Measurements from ENCODE around the gene SIRT2. TPM values are rescaled to one million over a fixed set of nuclear protein-coding genes. Genes with fewer than 3 reads are reported as not detected.
"Not testable (repeated sequence)": the region's sequence is repeated elsewhere in the genome, so short reads cannot be mapped to it uniquely, and the experiment has no call there.

Gene SIRT2
- total RNA-seq, 1 donor from 2014 or later, result 125 TPM

DNA sequence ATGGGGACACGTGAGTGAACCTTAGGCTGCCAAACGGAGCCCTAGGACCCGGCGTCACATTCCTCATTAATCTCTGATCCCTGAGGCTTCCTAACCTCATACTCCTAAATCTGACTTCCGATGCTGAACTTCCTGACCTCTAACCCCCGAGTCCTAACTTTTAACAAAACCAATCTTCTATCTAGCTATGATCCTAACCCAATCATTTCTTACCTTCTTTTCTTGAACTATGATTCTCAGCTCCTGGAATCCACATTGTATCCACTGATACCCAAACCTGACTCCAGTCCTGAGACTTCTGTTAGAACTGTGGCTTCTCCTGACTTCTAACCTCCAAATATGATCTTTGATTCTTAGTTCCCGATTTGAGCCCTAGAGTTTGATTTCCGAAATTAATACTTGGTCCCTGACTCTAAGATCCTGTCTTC, 798 bp upstream of the SIRT2 start:
- peaks cover 35 to 39% (median 36%) of the 10 kb centered on the region in 3 donors for H3K4me1 ChIP-seq (ENCODE audit: control insufficient read depth in 3 of 3, insufficient read depth in 3 of 3, low read length in 3 of 3)
- H3K9me3 ChIP-seq (ENCODE audit: control insufficient read depth in 3 of 3, low read length in 3 of 3), result no peaks in the 10 kb centered on the region
- peak overlapping the region; percentile 75 to 92 (median 77) for H3K9ac ChIP-seq (ENCODE audit: low read depth in 1 of 3, low read length in 3 of 3)
- peaks cover under 1 to 7% (median 4%) of the 10 kb centered on the region in 3 donors for H3K36me3 ChIP-seq (ENCODE audit: control insufficient read depth in 3 of 3, insufficient read depth in 3 of 3, low read length in 3 of 3)
- H3K27ac ChIP-seq (ENCODE audit: low read depth, low read length), result peak overlapping the region; percentile 86
- peak overlapping the region; percentile 66 to 93 (median 88) for H3K4me3 ChIP-seq (ENCODE audit: low read length in 3 of 3)
- no peaks in the 10 kb centered on the region for H3K27me3 ChIP-seq (ENCODE audit: control insufficient read depth in 3 of 3, insufficient read depth in 3 of 3, low read length in 3 of 3)

DNA sequence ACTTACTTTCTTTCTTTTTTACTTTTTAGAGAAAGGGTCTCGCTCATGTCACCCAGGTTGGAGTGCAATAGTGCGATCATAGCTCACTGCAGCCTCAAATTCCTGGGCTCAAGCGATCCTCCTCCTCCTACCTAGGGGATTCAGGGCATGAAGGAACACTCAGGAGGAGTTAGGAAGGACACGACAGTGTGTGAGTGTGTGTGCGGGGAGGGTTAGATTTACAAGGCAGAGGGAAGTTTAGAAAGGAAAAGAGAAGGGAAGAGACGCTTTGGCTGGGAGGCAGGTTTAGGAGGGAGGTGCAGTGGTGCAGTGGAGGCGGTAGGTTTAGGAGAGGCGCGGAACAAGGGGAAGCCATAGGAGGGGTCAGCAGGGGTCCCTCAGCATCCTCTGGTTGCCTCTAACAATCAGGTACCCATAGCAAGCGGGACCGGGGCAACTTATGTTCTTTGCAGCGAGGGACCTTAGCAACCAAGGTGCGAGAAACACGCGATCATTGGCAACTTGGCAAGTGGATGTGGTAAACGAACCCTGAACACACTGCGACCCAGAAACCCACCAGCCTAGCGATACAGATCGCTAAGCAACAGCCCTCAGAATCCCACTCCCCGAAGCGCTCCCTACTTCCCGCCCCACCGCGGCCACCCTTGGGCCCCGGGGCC, 501 bp downstream of the SIRT2 start:
- Histone ChIP-seq H3K4me1 (ENCODE audit: control insufficient read depth in 3 of 3, insufficient read depth in 3 of 3, low read length in 3 of 3) (peaks cover 48 to 52% (median 49%) of the 10 kb centered on the region in 3 donors), H3K27ac (ENCODE audit: low read depth, low read length) (peak overlapping the region; percentile 95), H3K9me3 (ENCODE audit: control insufficient read depth in 3 of 3, low read length in 3 of 3) (no peaks in the 10 kb centered on the region), H3K4me3 (ENCODE audit: low read length in 3 of 3) (peak overlapping the region; percentile 91 to 97 (median 93)), H3K36me3 (ENCODE audit: control insufficient read depth in 3 of 3, insufficient read depth in 3 of 3, low read length in 3 of 3) (peaks cover 0 to under 1% (median 0%) of the 10 kb centered on the region in 3 donors), H3K27me3 (ENCODE audit: control insufficient read depth in 3 of 3, insufficient read depth in 3 of 3, low read length in 3 of 3) (no peaks in the 10 kb centered on the region), H3K9ac (ENCODE audit: low read depth in 1 of 3, low read length in 3 of 3) (peak overlapping the region; percentile 88 to 98 (median 96))

DNA sequence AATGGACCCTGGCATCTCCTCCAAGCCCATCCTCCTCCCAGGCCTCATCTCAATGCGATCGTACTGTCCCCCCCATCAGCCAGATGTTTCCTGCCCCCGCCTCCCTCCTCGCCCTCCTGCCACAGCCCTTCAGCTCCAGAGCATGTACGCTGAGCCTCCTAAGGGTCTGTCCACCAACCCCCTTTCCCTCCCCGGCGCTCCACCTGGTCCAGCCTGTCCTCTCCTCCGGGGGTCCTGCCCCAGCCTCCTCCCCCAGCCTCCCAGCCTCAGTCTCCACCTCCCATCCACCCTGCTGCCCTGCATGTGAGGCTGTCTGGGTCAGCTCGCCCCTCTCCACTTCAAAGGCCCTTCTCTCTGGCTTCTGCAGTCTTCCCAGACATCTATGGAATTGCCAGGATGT, 4.5 kb downstream of the SIRT2 start:
- H3K9me3 ChIP-seq (ENCODE audit: control insufficient read depth in 3 of 3, low read length in 3 of 3), result no peaks in the 10 kb centered on the region
- H3K4me1 ChIP-seq (ENCODE audit: control insufficient read depth in 3 of 3, insufficient read depth in 3 of 3, low read length in 3 of 3), result peaks cover 70 to 79% (median 70%) of the 10 kb centered on the region in 3 donors
- H3K27me3 ChIP-seq (ENCODE audit: control insufficient read depth in 3 of 3, insufficient read depth in 3 of 3, low read length in 3 of 3), result no peaks in the 10 kb centered on the region
- H3K9ac ChIP-seq (ENCODE audit: low read depth in 1 of 3, low read length in 3 of 3), result peak overlapping the region; percentile 30 to 40 (median 32)
- peaks cover 6 to 11% (median 9%) of the 10 kb centered on the region in 3 donors for H3K36me3 ChIP-seq (ENCODE audit: control insufficient read depth in 3 of 3, insufficient read depth in 3 of 3, low read length in 3 of 3)
- H3K27ac ChIP-seq (ENCODE audit: low read depth, low read length), result no peak overlapping the region
- no peak overlapping the region for H3K4me3 ChIP-seq (ENCODE audit: low read length in 3 of 3)

DNA sequence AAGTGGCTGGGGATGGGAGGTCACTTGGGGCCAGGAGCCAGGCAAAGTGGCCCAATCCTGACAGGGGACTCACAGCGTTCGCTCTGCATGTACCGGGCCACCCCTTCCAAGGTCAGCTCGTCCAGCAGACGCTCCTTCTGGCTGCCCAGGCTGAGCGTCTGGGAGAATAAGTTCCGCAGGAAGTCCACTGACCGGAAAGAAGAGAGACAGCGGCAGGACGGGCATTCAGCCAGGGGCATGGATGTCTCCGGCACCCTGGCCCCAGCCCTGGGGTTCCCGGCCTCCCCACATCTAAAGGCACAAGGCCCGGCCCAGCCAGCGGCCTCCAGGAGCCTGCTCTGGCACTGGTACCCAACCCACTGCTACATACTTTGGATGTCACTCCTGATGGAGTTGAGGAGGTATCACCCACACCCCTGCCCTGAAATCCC, 6.1 kb downstream of the SIRT2 start:
- peak overlapping the region in 2 of 3 donors; percentile 13 to 30 for H3K4me3 ChIP-seq (ENCODE audit: low read length in 3 of 3)

DNA sequence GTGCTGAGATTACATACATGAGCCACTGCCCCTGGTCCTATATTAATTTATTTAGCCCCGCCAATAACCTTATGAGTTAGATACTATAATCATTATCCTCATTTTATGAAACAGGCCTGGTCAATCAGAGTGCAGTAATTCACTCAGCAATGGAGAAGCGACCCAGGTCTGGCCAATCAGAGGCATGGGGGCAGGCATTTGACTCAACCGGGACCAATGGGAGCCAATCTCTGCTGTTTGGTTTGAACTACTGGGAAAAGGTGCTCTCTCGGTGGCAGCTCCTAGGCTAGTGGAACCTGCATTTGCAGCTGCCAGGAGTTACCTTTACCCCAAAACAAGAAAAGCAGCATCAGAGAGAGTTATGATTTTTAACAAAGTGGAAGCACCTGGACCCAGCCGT, 6.6 kb downstream of the SIRT2 start:
- Histone ChIP-seq H3K27ac (ENCODE audit: low read depth, low read length) (peak overlapping the region; percentile 51), H3K4me1 (ENCODE audit: control insufficient read depth in 3 of 3, insufficient read depth in 3 of 3, low read length in 3 of 3) (peaks cover 70 to 73% (median 71%) of the 10 kb centered on the region in 3 donors), H3K4me3 (ENCODE audit: low read length in 3 of 3) (peak overlapping the region in 1 of 3 donors; percentile 30), H3K27me3 (ENCODE audit: control insufficient read depth in 3 of 3, insufficient read depth in 3 of 3, low read length in 3 of 3) (no peaks in the 10 kb centered on the region), H3K9me3 (ENCODE audit: control insufficient read depth in 3 of 3, low read length in 3 of 3) (no peaks in the 10 kb centered on the region), H3K9ac (ENCODE audit: low read depth in 1 of 3, low read length in 3 of 3) (peak overlapping the region in 2 of 3 donors; percentile 14 to 76), H3K36me3 (ENCODE audit: control insufficient read depth in 3 of 3, insufficient read depth in 3 of 3, low read length in 3 of 3) (peaks cover 28 to 32% (median 30%) of the 10 kb centered on the region in 3 donors)

More for the DNA sequence above, 6.1 kb downstream of the SIRT2 start:
- Histone ChIP-seq H3K9me3 (ENCODE audit: control insufficient read depth in 3 of 3, low read length in 3 of 3) (no peaks in the 10 kb centered on the region), H3K27ac (ENCODE audit: low read depth, low read length) (peak overlapping the region; percentile 51), H3K27me3 (ENCODE audit: control insufficient read depth in 3 of 3, insufficient read depth in 3 of 3, low read length in 3 of 3) (no peaks in the 10 kb centered on the region), H3K4me1 (ENCODE audit: control insufficient read depth in 3 of 3, insufficient read depth in 3 of 3, low read length in 3 of 3) (peaks cover 75 to 78% (median 76%) of the 10 kb centered on the region in 3 donors), H3K36me3 (ENCODE audit: control insufficient read depth in 3 of 3, insufficient read depth in 3 of 3, low read length in 3 of 3) (peaks cover 23 to 27% (median 25%) of the 10 kb centered on the region in 3 donors), H3K9ac (ENCODE audit: low read depth in 1 of 3, low read length in 3 of 3) (peak overlapping the region in 2 of 3 donors; percentile 14 to 76)

DNA sequence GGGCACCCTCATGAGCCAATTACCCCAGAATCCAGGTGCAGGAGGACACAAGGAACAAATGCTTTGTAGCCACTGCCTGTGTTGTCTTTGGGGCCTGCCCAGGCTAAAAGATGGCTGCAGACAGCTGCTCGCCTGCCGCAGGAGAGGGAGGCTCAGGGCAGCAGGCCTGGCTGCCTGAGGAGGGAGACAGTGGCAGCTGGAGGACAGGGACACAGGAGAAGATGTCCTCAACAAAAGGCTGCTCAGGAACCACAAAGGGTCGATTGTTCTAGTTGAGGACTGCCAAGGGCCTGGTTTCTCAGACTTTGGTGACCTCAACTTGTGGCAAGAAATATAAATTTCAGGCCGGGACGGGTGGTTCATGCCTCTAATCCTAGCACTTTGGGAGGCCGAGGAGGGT, 7.6 kb downstream of the SIRT2 start:
- Histone ChIP-seq H3K36me3 (ENCODE audit: control insufficient read depth in 3 of 3, insufficient read depth in 3 of 3, low read length in 3 of 3) (peaks cover 28 to 37% (median 33%) of the 10 kb centered on the region in 3 donors), H3K4me3 (ENCODE audit: low read length in 3 of 3) (no peak overlapping the region), H3K4me1 (ENCODE audit: control insufficient read depth in 3 of 3, insufficient read depth in 3 of 3, low read length in 3 of 3) (peaks cover 60 to 63% (median 61%) of the 10 kb centered on the region in 3 donors)

DNA sequence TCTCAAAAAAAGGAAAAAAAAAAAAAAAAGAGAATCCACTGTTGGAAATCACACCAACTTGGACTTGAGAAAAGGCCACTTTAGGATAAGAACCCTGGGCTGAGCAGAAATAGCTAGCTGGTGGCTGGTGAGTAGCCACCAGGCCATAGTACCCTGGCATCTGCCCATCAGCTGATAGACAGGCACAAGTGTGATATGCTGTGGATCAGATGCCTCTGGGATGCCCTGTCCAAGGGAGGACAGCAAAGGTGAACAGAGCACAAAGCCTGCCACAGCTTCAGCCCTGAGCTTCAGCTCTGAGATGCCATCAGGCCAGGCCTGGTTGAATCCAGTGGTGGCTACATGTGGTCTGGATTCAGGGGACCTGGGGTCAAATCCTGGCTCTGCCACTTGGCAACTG, 8.7 kb downstream of the SIRT2 start:
- Histone ChIP-seq H3K36me3 (ENCODE audit: control insufficient read depth in 3 of 3, insufficient read depth in 3 of 3, low read length in 3 of 3) (peaks cover 28 to 37% (median 33%) of the 10 kb centered on the region in 3 donors), H3K9ac (ENCODE audit: low read depth in 1 of 3, low read length in 3 of 3) (peak overlapping the region in 1 of 3 donors; percentile 63), H3K4me3 (ENCODE audit: low read length in 3 of 3) (no peak overlapping the region), H3K27me3 (ENCODE audit: control insufficient read depth in 3 of 3, insufficient read depth in 3 of 3, low read length in 3 of 3) (no peaks in the 10 kb centered on the region), H3K27ac (ENCODE audit: low read depth, low read length) (peak overlapping the region; percentile 76), H3K4me1 (ENCODE audit: control insufficient read depth in 3 of 3, insufficient read depth in 3 of 3, low read length in 3 of 3) (peaks cover 60 to 64% (median 62%) of the 10 kb centered on the region in 3 donors), H3K9me3 (ENCODE audit: control insufficient read depth in 3 of 3, low read length in 3 of 3) (no peaks in the 10 kb centered on the region)

More for the DNA sequence above, 7.6 kb downstream of the SIRT2 start:
- H3K9me3 ChIP-seq (ENCODE audit: control insufficient read depth in 3 of 3, low read length in 3 of 3), result no peaks in the 10 kb centered on the region
- peak overlapping the region; percentile 76 for H3K27ac ChIP-seq (ENCODE audit: low read depth, low read length)
- H3K9ac ChIP-seq (ENCODE audit: low read depth in 1 of 3, low read length in 3 of 3), result peak overlapping the region in 1 of 3 donors; percentile 64
- H3K27me3 ChIP-seq (ENCODE audit: control insufficient read depth in 3 of 3, insufficient read depth in 3 of 3, low read length in 3 of 3), result no peaks in the 10 kb centered on the region

DNA sequence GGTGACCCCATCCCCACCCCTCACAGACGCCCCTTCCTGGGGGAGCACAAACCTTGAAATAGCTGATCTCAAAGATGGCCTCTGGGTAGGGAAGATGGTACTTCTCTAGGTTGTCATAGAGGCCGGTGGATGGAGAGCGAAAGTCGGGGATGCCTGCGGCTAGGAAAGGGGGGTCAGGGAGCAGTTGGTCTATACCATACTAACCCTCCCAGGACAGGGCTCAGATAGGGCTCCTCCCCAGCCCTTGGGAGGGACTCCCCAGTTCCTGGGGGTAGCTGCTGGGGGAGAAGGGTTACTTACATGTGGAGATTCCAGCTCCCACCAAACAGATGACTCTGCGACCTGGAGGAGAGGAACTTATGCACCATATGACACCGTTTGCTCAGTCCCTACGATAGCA, 9.6 kb downstream of the SIRT2 start:
- peaks cover 28 to 37% (median 33%) of the 10 kb centered on the region in 3 donors for H3K36me3 ChIP-seq (ENCODE audit: control insufficient read depth in 3 of 3, insufficient read depth in 3 of 3, low read length in 3 of 3)
- no peaks in the 10 kb centered on the region for H3K9me3 ChIP-seq (ENCODE audit: control insufficient read depth in 3 of 3, low read length in 3 of 3)
- H3K27ac ChIP-seq (ENCODE audit: low read depth, low read length), result peak overlapping the region; percentile 76
- peaks cover 52 to 59% (median 54%) of the 10 kb centered on the region in 3 donors for H3K4me1 ChIP-seq (ENCODE audit: control insufficient read depth in 3 of 3, insufficient read depth in 3 of 3, low read length in 3 of 3)
- no peaks in the 10 kb centered on the region for H3K27me3 ChIP-seq (ENCODE audit: control insufficient read depth in 3 of 3, insufficient read depth in 3 of 3, low read length in 3 of 3)
- no peak overlapping the region for H3K4me3 ChIP-seq (ENCODE audit: low read length in 3 of 3)
- peak overlapping the region in 1 of 3 donors; percentile 3 for H3K9ac ChIP-seq (ENCODE audit: low read depth in 1 of 3, low read length in 3 of 3)

DNA sequence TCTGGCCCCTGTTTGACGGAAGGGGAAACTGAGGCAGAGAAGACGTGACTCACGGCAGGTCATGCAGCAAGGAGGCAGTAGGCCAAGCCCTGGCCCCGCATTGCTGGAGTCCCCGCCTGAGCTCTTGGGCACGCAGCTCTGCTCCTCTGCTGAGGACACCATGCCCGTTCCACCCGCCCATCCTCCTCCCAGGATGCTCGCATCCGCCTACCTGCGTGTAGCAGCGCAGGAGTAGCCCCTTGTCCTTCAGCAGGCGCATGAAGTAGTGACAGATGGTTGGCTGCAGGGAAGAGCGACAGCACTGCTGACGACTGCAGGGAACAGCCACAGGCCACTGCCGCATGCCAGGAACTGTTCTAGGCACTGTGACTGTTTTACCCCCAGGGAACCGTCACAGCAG, 10.5 kb downstream of the SIRT2 start:
- Histone ChIP-seq H3K36me3 (ENCODE audit: control insufficient read depth in 3 of 3, insufficient read depth in 3 of 3, low read length in 3 of 3) (peaks cover 32 to 36% (median 33%) of the 10 kb centered on the region in 3 donors), H3K9me3 (ENCODE audit: control insufficient read depth in 3 of 3, low read length in 3 of 3) (no peaks in the 10 kb centered on the region), H3K4me3 (ENCODE audit: low read length in 3 of 3) (no peak overlapping the region), H3K27me3 (ENCODE audit: control insufficient read depth in 3 of 3, insufficient read depth in 3 of 3, low read length in 3 of 3) (no peaks in the 10 kb centered on the region), H3K27ac (ENCODE audit: low read depth, low read length) (no peak overlapping the region), H3K4me1 (ENCODE audit: control insufficient read depth in 3 of 3, insufficient read depth in 3 of 3, low read length in 3 of 3) (peaks cover 42 to 49% (median 45%) of the 10 kb centered on the region in 3 donors), H3K9ac (ENCODE audit: low read depth in 1 of 3, low read length in 3 of 3) (peak overlapping the region in 1 of 3 donors; percentile 40)

DNA sequence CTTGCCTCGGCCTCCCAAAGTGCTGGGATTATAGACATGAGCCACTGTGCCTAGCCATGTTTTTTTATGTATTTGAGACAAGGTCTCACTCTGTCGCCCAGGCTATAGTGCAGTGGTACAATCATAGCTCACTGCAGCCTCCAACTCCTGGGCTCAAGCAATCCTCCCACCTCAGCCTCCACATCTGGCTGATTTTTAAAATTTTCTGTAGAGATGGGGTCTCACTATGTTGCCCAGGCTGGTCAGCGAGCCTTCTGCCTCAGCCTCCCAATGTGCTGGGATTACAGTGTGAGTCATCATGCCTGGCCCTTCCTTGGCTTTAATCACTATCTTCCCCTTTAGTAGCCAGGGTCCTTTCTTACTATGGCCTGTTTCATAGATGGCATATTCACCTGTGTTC, 14.7 kb downstream of the SIRT2 start:
- H3K4me3 ChIP-seq (ENCODE audit: low read length in 3 of 3); H3K27me3 ChIP-seq (ENCODE audit: control insufficient read depth in 3 of 3, insufficient read depth in 3 of 3, low read length in 3 of 3); H3K9me3 ChIP-seq (ENCODE audit: control insufficient read depth in 3 of 3, low read length in 3 of 3); H3K27ac ChIP-seq (ENCODE audit: low read depth, low read length); H3K9ac ChIP-seq (ENCODE audit: low read depth in 1 of 3, low read length in 3 of 3): not testable (repeated sequence)
- Histone ChIP-seq H3K4me1 (ENCODE audit: control insufficient read depth in 3 of 3, insufficient read depth in 3 of 3, low read length in 3 of 3) (peaks cover 13 to 15% (median 14%) of the 10 kb centered on the region in 3 donors), H3K36me3 (ENCODE audit: control insufficient read depth in 3 of 3, insufficient read depth in 3 of 3, low read length in 3 of 3) (peaks cover 43 to 48% (median 46%) of the 10 kb centered on the region in 3 donors)
